ENCODE data around the gene PEA15.

PEA15 gene

DNA sequence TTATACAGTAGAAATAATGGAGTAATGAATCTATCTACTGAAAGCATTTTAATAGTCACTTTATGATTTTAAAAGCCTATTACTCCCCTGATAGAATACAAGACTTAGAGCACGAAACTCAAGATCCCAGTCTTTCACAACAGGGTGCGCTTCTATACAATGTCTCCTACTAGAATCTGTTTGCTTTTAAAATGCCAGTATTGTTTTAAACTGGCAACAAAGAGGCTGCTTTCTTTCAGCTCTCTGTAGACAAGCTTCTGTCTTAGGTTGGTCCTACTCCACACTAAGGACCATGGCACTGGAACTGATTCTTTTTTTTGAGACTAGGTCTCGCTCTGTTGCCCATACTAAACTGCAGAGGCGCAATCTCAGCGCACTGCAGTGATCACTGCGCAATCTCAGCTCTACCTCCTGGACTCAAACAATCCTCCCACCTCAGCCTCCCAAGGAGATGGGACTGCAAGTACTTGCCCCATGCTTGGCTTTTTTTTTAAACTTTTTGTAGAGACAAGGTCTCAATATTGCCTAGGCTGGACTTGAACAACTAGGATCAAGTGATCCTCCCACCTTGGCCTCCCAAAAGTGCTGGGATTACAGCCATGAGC lies 52.3 kb downstream of the PEA15 start:
- Mint-ChIP-seq H3K4me3 (no peak overlapping the region), H3K27ac (no peak overlapping the region), H3K4me1 (ENCODE audit: low read depth) (peaks cover 54% of the 10 kb centered on the region), H3K27me3 (no peaks in the 10 kb centered on the region), H3K9me3 (no peaks in the 10 kb centered on the region), H3K36me3 (ENCODE audit: low read depth) (peaks cover 41% of the 10 kb centered on the region)

DNA sequence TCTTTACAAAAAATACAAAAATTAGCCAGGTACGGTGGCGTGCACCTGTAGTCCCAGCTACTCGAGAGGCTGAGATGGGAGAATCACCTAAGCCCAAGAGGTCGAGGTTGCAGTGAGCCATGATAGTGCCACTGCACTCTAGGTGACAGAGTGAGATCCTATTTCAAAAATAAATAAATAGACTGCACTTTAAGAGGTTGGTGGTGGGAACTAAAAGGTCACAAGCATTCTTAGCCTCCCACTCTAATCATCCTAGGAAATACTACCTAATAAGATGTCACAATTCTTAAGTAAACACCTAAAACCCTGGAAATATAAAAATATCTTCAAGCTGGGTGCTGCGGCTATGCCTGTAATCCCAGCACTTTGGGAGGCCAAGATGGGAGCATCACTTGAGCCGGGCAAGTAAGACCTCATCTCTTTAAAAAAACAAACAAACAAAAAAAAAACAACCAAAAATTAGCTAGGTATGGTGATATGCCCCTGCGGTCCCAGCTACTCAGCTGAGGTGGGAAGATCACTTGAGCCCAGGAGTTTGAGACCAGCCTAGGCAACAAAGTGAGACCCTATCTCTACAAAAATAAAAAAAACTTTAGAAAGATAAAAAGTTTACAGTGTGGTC lies 53.1 kb downstream of the PEA15 start:
- Mint-ChIP-seq H3K36me3 (ENCODE audit: low read depth) (peaks cover 35% of the 10 kb centered on the region), H3K27ac (no peak overlapping the region), H3K4me3 (no peak overlapping the region), H3K9me3 (no peaks in the 10 kb centered on the region), H3K4me1 (ENCODE audit: low read depth) (peaks cover 59% of the 10 kb centered on the region), H3K27me3 (no peaks in the 10 kb centered on the region)

DNA sequence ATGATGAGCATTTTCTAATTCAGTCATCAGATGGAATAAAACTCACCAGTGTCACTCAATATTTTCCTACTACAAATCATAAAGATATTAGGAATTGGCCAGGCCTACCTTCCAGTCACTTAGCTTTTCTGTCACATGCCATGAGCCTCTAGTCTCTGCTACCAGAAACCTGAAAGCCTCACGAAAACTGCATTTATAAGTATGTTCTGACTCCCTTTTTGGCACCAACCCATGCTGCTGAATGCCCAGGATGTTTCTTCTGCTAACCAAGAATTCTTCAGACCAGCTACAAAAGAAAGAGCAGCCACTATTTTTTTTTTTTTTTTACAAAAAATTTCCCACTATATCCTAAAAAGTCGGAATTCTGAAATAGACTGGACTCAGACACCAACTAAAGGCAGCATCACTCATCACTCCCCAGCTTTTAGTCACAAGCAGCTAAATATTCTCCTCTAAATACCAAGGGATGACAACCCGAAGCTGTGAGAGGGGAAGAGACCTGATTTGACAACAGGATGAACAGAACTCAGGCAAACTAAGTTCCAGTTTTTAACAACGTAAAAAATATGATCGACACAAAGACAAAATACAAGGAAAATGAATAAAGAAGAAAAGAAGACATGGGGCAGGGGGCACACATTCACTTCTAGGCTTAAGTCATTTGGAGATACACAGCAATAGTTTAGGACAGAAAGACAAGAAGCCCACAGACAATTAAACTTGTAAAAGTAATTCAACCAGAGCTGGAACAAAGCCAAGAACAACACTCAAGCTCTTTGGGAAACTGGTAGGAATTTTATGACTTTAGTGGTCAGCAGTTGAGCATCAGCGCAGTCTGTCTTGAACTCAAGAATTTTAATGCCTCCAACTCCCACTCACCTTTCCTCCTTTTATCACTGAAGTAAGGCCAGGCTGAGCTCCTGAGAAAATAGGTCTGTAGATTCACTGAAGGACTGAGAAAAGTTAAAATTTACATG lies 55.5 kb downstream of the PEA15 start:
- peak overlapping the region; percentile 97 for H3K4me3 Mint-ChIP-seq
- peaks cover 68% of the 10 kb centered on the region for H3K4me1 Mint-ChIP-seq (ENCODE audit: low read depth)
- H3K27ac Mint-ChIP-seq, result peak overlapping the region; percentile 99
- peaks cover 35% of the 10 kb centered on the region for H3K36me3 Mint-ChIP-seq (ENCODE audit: low read depth)
- H3K27me3 Mint-ChIP-seq, result no peaks in the 10 kb centered on the region
- H3K9me3 Mint-ChIP-seq, result no peaks in the 10 kb centered on the region

DNA sequence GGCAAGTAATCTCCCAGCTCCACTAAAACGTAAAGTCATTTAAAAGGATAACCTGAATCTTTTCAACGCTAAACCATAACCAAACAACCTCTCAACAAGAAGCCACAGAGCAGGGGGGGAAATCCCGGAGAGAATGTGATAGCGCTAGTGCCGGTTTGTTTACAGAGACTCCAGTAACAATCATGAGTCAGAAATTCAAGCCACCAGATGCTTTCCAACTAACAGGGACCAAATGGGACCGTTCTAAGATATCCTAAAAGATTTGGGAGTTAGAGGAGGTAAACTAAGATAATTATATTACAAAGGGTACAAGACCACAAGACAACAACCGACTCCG lies 56.3 kb downstream of the PEA15 start:
- Mint-ChIP-seq H3K4me1 (ENCODE audit: low read depth) (peaks cover 60% of the 10 kb centered on the region), H3K36me3 (ENCODE audit: low read depth) (peaks cover 31% of the 10 kb centered on the region), H3K9me3 (no peaks in the 10 kb centered on the region), H3K4me3 (peak overlapping the region; percentile 97), H3K27ac (peak overlapping the region; percentile 99), H3K27me3 (no peaks in the 10 kb centered on the region)

DNA sequence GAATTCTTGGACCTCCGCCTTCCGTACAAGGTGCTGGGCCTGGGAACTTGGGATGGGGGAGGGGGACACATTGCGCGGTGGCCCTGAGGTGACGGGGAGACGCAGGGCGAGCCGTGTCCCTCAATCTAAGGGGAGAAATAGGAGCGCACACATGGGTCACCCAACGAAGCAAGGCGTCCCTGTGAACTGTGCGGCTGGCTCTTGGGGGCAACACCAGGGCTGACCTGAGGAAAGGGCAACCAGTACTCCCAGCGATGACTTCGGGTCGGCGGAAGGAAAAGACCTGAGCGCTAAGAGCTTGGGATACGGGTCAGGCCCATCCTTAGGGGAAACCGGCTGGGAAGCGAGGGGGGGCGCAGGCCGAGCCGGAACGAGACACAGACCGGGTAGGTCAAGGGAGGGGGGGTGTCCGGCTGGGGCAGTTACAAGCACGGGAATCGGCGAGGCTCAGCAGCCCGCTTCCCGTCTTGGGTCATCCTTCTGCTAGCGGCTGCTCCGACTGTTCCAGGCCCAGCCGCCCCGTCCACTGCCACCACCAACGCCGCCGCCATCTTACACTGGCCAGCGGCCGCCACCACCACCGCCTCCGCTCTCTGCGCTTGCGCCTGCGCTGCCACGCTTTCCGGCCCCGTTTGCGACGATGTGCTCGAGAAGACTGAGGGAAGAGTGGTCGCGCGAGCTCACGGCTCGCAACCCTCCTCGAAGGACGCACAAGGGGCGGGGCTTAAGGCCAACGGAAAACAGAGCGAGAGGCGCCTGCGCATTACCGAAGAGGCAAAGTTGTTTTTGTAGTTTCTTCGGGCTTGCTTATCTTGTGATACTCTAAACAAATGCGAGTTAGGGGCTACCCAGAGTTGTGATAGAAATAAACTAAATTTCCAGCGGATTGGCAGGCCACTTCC lies 57.0 kb downstream of the PEA15 start, which contains the start of gene DCAF8:
DCAF8 (minus strand) TSS at position 657 of the 902 bp plus-strand sequence. CDS start 18,541 bp downstream, outside the sequence.
- Mint-ChIP-seq H3K4me3 (peak within 1 kb of the TSS; percentile 97), H3K36me3 (ENCODE audit: low read depth) (peaks cover 29% of the 10 kb centered on the region), H3K27ac (peak within 1 kb of the TSS; percentile 99), H3K27me3 (no peaks in the 10 kb centered on the region), H3K4me1 (ENCODE audit: low read depth) (peaks cover 57% of the 10 kb centered on the region), H3K9me3 (no peaks in the 10 kb centered on the region)

DNA sequence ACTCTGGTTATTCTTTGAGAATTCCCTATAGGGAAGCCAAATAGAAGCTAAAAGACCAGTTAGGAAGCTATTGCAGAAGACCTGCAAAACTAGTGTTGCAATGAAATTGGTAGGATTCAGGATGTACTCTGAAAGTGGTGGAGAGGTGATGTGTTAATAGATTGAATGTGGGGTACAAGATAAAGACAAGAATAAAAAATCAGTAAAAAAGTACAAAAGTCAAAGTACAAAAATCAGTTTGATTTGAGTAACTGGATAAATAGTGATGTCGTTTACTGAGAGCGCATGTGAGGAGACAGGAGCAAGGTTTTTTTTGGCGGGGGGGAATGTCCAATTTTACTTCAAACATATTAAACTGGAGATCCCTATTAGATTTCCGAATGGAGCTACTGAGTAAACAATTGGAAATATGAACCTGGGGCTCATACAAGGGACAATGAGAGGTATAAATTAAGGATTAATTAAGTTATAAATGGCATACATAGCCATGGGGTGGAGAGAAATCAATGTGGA lies 59.7 kb downstream of the PEA15 start:
- peaks cover 32% of the 10 kb centered on the region for H3K4me1 Mint-ChIP-seq (ENCODE audit: low read depth)
- H3K9me3 Mint-ChIP-seq, result no peaks in the 10 kb centered on the region
- H3K4me3 Mint-ChIP-seq, result no peak overlapping the region
- peaks cover 16% of the 10 kb centered on the region for H3K36me3 Mint-ChIP-seq (ENCODE audit: low read depth)
- peak overlapping the region; percentile 6 for H3K27ac Mint-ChIP-seq
- H3K27me3 Mint-ChIP-seq, result no peaks in the 10 kb centered on the region
